MM.1S (cell line): ENCODE data around the gene EID2B.

Source experiments
- DNase-seq: peaks from one replicate; pipeline ENCODE4 v3.0.0-alpha.2; 2015
- H2AFZ ChIP-seq: fragments of 300-600 bp; sonication (generic); 2 replicates; pipeline ENCODE4 v1.6.0; 2016; ENCODE audit warnings: antibody characterized with exemption, low read length
- H3F3A ChIP-seq: fragments of 300-600 bp; sonication (generic); 2 replicates; pipeline ENCODE4 v1.6.1; 2016; ENCODE audit warnings: mild to moderate bottlenecking, antibody characterized with exemption, low read length, moderate library complexity, mixed read lengths; ENCODE audit not compliant: insufficient read depth
- H3K27ac ChIP-seq: fragments of 300-600 bp; sonication (generic); 2 replicates; pipeline ENCODE4 v1.5.1; 2016; ENCODE audit warnings: mild to moderate bottlenecking, low read length
- H3K27me3 ChIP-seq: fragments of 300-600 bp; sonication (generic); replicated peaks from 2 replicates; pipeline ENCODE4 v1.6.0; 2016; ENCODE audit warnings: low read length; ENCODE audit not compliant: insufficient read depth
- H3K36me3 ChIP-seq: fragments of 300-600 bp; sonication (generic); replicated peaks from 2 replicates; pipeline ENCODE4 v1.6.1; 2016; ENCODE audit warnings: mild to moderate bottlenecking, low read length, mixed read lengths; ENCODE audit not compliant: insufficient read depth
- H3K4me1 ChIP-seq: fragments of 300-600 bp; sonication (generic); 2 replicates; pipeline ENCODE4 v1.6.1; 2016; ENCODE audit warnings: low read length, mixed read lengths
- H3K4me2 ChIP-seq: fragments of 300-600 bp; sonication (generic); 2 replicates; pipeline ENCODE4 v1.6.0; 2016; ENCODE audit warnings: low read depth, low read length
- H3K4me3 ChIP-seq: fragments of 300-600 bp; sonication (generic); 2 replicates; pipeline ENCODE4 v1.5.1; 2016; ENCODE audit warnings: low read length, mixed read lengths
- H3K79me2 ChIP-seq: fragments of 300-600 bp; sonication (generic); 2 replicates; pipeline ENCODE4 v1.6.1; 2016; ENCODE audit warnings: mixed run types, low read length, mixed read lengths
- H3K9ac ChIP-seq: fragments of 300-600 bp; sonication (generic); 2 replicates; pipeline ENCODE4 v1.6.1; 2016; ENCODE audit warnings: low read length, mixed read lengths
- H3K9me2 ChIP-seq: fragments of 300-600 bp; sonication (generic); replicated peaks from 2 replicates; pipeline ENCODE4 v1.6.1; 2016; ENCODE audit warnings: mild to moderate bottlenecking, low read length, mixed read lengths; ENCODE audit not compliant: insufficient read depth
- H3K9me3 ChIP-seq: fragments of 300-600 bp; sonication (generic); replicated peaks from 2 replicates; pipeline ENCODE4 v1.6.1; 2016; ENCODE audit warnings: mild to moderate bottlenecking, low read length, mixed read lengths; ENCODE audit not compliant: insufficient read depth
- H4K20me1 ChIP-seq: fragments of 300-600 bp; sonication (generic); 2 replicates; pipeline ENCODE4 v1.6.1; 2016; ENCODE audit warnings: mild to moderate bottlenecking, low read length, moderate library complexity, mixed read lengths; ENCODE audit not compliant: insufficient read depth
- CTCF ChIP-seq: fragments of 300-600 bp; sonication (generic); IDR thresholded peaks from 2 replicates; pipeline ENCODE4 v1.5.1; 2016; ENCODE audit warnings: antibody characterized with exemption, low read length, mixed read lengths
- EZH2 ChIP-seq: fragments of 300-600 bp; sonication (generic); optimal IDR thresholded peaks from 2 replicates; pipeline ENCODE3; 2017; ENCODE audit warnings: low read depth, mild to moderate bottlenecking, antibody characterized with exemption, low read length, mixed read lengths
- EZH2phosphoT487 ChIP-seq: fragments of 300-600 bp; sonication (generic); IDR thresholded peaks from 2 replicates; pipeline ENCODE4 v1.6.1; 2018; ENCODE audit warnings: antibody characterized with exemption, low read length

The EID2B gene

GRCh38 chr19:39516270-39516669 lies 16.4 kb downstream of the EID2B start:
- H3K36me3 ChIP-seq: no peaks in the 10 kb centered on the region
- H3F3A ChIP-seq: no peaks in the 10 kb centered on the region
- peaks cover 53% of the 10 kb centered on the region for H3K27me3 ChIP-seq
- no peaks in the 10 kb centered on the region for H4K20me1 ChIP-seq
- no peak overlapping the region for H3K4me3 ChIP-seq
- no peak overlapping the region for H2AFZ ChIP-seq
- no peak overlapping the region for H3K27ac ChIP-seq
- no peaks in the 10 kb centered on the region for H3K9me2 ChIP-seq
- H3K9me3 ChIP-seq: no peaks in the 10 kb centered on the region
- TF ChIP-seq CTCF (no peak), EZH2 (no peak), EZH2phosphoT487 (no peak)
- no peak for DNase-seq
- H3K9ac ChIP-seq: no peak overlapping the region
- no peaks in the 10 kb centered on the region for H3K79me2 ChIP-seq
- no peaks in the 10 kb centered on the region for H3K4me1 ChIP-seq
- no peak overlapping the region; the same call in 1 of the 2 replicates for H3K4me2 ChIP-seq

GRCh38 chr19:39515551-39516191 lies 17.0 kb downstream of the EID2B start:
- H3K4me1 ChIP-seq: no peaks in the 10 kb centered on the region
- H3K9me2 ChIP-seq: no peaks in the 10 kb centered on the region
- no peaks in the 10 kb centered on the region for H3K79me2 ChIP-seq
- H3K4me3 ChIP-seq: no peak overlapping the region
- no peak overlapping the region for H3K9ac ChIP-seq
- H3K27me3 ChIP-seq: peaks cover 53% of the 10 kb centered on the region
- H4K20me1 ChIP-seq: no peaks in the 10 kb centered on the region
- no peak for DNase-seq
- no peak for TF ChIP-seq CTCF
- TF ChIP-seq EZH2phosphoT487: no peak
- no peak for TF ChIP-seq EZH2
- no peak overlapping the region for H2AFZ ChIP-seq
- H3K4me2 ChIP-seq: no peak overlapping the region
- H3K9me3 ChIP-seq: no peaks in the 10 kb centered on the region
- H3F3A ChIP-seq: no peaks in the 10 kb centered on the region
- H3K27ac ChIP-seq: no peak overlapping the region
- no peaks in the 10 kb centered on the region for H3K36me3 ChIP-seq

GRCh38 chr19:39514840-39515550 lies 17.7 kb downstream of the EID2B start, which contains the start of gene SELENOV:
SELENOV (plus strand) TSS chr19:39515139; CDS start chr19:39515213, 74 bp downstream.
- Histone ChIP-seq H3K4me1 (no peaks in the 10 kb centered on the region), H3K79me2 (no peaks in the 10 kb centered on the region), H3F3A (no peaks in the 10 kb centered on the region), H4K20me1 (no peaks in the 10 kb centered on the region), H3K9ac (no peak within 1 kb of the TSS), H3K9me3 (no peaks in the 10 kb centered on the region), H3K4me2 (no peak within 1 kb of the TSS), H3K4me3 (no peak within 1 kb of the TSS), H3K27me3 (peaks cover 56% of the 10 kb centered on the region), H3K9me2 (no peaks in the 10 kb centered on the region), H3K27ac (no peak within 1 kb of the TSS), H2AFZ (no peak within 1 kb of the TSS), H3K36me3 (no peaks in the 10 kb centered on the region)
- TF ChIP-seq EZH2 (no peak), CTCF (no peak), EZH2phosphoT487 (no peak)
- no peak for DNase-seq
